ENCODE data around the gene EIF4EBP3.
A peak's percentile ranks its signal among the peaks of the same experiment; 100 is the strongest.

The EIF4EBP3 gene

GRCh38 chr5:140540227-140540626 lies 7.2 kb upstream of the EIF4EBP3 start:
- no peak for TF ChIP-seq CTCF (conservative IDR thresholded peaks at IDR 0.05; ENCODE audit: low read length)
- no peak for DNase-seq (ENCODE audit: low read depth)
- H3K4me3 ChIP-seq (ENCODE audit: low read length): no peak overlapping the region

- TF ChIP-seq CTCF (conservative IDR thresholded peaks at IDR 0.05; ENCODE audit: low read length): no peak
- DNase-seq (ENCODE audit: low read depth): no peak
- H3K4me3 ChIP-seq (ENCODE audit: low read length): no peak overlapping the region
Observed at GRCh38 chr5:140542972-140543371, 4.5 kb upstream of the EIF4EBP3 start.

GRCh38 chr5:140544986-140545385 lies 2.5 kb upstream of the EIF4EBP3 start:
- no peak overlapping the region for H3K4me3 ChIP-seq (ENCODE audit: low read length)
- DNase-seq (ENCODE audit: low read depth): no peak
- TF ChIP-seq CTCF (conservative IDR thresholded peaks at IDR 0.05; ENCODE audit: low read length): no peak

GRCh38 chr5:140545606-140546005 lies 1.9 kb upstream of the EIF4EBP3 start:
- no peak for TF ChIP-seq CTCF (conservative IDR thresholded peaks at IDR 0.05; ENCODE audit: low read length)

GRCh38 chr5:140546851-140547507 lies 483 bp upstream of the EIF4EBP3 start:
- H3K4me3 ChIP-seq (ENCODE audit: low read length): peak overlapping the region; percentile 27
- TF ChIP-seq CTCF (conservative IDR thresholded peaks at IDR 0.05; ENCODE audit: low read length): no peak
- DNase-seq (ENCODE audit: low read depth): no peak

More at GRCh38 chr5:140545606-140546005, 1.9 kb upstream of the EIF4EBP3 start:
- no peak overlapping the region for H3K4me3 ChIP-seq (ENCODE audit: low read length)
- no peak for DNase-seq (ENCODE audit: low read depth)

- no peak for TF ChIP-seq CTCF (conservative IDR thresholded peaks at IDR 0.05; ENCODE audit: low read length)
- H3K4me3 ChIP-seq (ENCODE audit: low read length): peak overlapping the region; percentile 61
- DNase-seq (ENCODE audit: low read depth): no peak
Observed at GRCh38 chr5:140548300-140548688, 832 bp downstream of the EIF4EBP3 start.

- H3K4me3 ChIP-seq (ENCODE audit: low read length): no peak overlapping the region
- no peak for TF ChIP-seq CTCF (conservative IDR thresholded peaks at IDR 0.05; ENCODE audit: low read length)
- no peak for DNase-seq (ENCODE audit: low read depth)
Observed at GRCh38 chr5:140548791-140549190, 1.3 kb downstream of the EIF4EBP3 start.

All from AG10803 (cell line).